ENCODE results near the gene WSB1. TPM values are rescaled to one million over a fixed set of nuclear protein-coding genes. Genes with fewer than 3 reads are reported as not detected.
"Not testable (repeated sequence)": the region's sequence is repeated elsewhere in the genome, so short reads cannot be mapped to it uniquely, and the experiment has no call there.

WSB1 gene
- polyA plus RNA-seq, 4 donors, result 181 to 250 (median 218) TPM

DNA sequence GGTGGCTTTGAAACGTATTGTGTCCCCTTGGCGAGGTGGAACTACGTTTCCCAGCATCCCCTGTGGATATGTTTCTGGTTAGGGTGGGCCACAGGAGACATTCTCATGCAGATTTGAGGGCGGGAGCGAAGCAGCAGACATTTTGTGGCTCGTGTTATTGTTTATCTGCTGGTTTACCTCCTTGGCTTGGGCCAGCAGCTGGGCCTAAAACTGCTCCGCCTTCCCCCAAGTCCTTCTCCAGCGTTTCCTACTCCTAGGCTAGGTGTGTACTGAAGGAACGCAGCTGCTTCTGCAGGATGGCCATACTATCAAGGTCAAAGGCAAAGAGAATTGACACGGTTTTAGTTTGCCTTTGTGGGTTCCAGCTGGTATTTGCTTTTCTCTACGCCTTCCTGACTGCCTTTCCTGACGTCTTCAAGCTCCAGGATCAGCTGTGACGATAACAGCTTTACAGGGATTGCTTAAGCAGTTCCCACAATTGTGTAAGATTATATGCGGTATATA lies 17.2 kb upstream of the WSB1 start:
- DNase-seq (ENCODE audit: low read depth in 4 of 4, low spot score in 3 of 4), result no peak

DNA sequence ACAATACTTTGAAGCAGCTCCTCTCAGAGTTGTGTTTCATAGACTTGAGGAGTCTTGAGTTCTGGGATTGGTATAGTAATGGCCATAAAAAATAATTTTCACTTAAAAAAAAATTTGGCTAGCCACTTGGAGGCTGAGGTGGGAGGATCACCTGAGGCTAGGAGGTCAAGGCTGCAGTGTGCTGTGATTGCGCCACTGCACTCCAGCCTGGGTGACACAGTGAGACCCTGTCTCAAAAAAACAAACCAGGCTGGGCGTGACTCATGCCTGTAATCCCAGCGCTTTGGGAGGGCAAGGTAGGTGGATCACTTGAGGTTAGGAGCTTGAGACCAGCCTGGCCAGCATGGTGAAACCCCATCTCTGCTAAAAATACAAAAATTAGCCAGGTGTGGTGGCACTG lies 14.8 kb upstream of the WSB1 start:
- DNase-seq (ENCODE audit: low read depth in 4 of 4, low spot score in 3 of 4), result not testable (repeated sequence)

DNA sequence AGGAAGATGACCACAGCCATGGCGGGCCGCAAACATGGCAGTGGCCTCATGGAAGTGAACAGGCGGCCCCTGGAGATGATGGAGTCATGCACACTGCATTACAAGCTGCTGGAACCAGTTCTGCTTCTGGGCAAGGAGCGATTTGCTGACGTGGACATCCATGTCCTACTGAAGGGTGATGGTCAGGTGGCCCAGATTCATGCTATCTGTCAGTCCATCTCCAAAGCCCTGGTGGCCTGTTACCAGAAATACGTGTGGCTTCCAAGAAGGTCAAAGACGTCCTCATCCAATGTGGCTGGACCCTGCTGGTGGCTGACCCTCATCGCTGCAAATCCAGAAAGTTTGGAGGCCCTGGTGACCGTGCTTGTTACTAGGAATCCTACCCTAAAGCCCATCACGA lies 13.4 kb upstream of the WSB1 start:
- no peak for DNase-seq (ENCODE audit: low read depth in 4 of 4, low spot score in 3 of 4)

DNA sequence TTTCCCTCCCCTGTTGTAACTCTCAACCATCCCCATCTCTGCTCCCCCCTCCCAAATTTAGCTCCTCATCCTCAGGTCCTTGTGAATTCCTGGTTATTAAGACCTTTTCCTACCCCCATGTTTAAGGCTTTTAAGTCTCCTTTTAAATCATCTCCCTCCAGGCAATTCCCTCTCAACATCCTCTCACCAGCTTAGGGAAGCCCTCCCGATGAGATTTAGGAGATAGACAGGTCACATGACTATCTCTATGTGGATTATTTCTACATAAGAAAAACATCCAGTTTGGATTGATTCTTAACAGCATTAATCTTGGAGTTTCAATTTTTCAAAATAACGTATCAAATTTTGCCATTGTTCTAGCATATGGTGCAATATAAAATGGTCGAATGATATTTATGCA lies 12.5 kb upstream of the WSB1 start:
- DNase-seq (ENCODE audit: low read depth in 4 of 4, low spot score in 3 of 4), result no peak

DNA sequence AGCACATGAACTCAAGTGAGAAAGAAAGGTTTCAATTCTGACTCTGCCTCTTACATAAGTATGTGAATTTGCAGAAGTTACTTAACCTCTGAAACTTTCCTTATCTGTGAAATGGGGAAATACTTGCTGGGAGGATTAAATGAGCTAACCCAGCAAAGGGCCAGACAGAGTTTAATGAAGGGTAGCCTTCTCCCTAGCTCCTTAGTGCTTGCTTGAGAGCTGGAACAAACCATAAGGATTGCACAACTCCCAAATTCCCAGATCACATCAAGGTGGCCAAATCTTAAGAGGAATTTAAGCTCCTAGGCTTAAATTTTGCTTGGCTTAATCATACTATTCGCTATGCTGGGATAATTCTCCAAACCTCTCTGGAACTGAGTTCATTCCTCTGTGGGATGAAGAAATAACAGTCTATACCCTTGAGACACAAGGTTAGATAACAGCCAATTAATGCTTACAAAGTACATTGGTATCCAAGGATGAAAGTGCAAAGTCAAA lies 11.8 kb upstream of the WSB1 start:
- no peak for DNase-seq (ENCODE audit: low read depth in 4 of 4, low spot score in 3 of 4)

DNA sequence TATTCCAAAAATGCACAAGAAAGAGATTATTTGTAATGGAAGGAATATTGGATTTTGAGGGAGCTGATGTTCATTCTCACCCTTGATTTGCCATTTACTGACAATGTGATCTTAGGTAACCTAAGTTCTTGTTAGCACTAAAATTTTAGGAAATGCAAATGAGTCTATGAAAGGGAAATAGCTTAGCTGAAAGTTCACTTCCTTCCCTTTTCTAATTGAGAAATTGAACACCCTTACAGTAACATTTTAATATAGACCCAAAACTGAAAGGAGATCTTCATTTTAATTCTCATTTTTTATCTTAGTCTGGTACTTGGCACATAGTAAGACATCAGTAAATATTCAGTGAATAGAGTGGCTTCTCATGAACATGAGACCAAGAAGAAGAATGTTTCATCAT lies 10.9 kb upstream of the WSB1 start:
- no peak for DNase-seq (ENCODE audit: low read depth in 4 of 4, low spot score in 3 of 4)

DNA sequence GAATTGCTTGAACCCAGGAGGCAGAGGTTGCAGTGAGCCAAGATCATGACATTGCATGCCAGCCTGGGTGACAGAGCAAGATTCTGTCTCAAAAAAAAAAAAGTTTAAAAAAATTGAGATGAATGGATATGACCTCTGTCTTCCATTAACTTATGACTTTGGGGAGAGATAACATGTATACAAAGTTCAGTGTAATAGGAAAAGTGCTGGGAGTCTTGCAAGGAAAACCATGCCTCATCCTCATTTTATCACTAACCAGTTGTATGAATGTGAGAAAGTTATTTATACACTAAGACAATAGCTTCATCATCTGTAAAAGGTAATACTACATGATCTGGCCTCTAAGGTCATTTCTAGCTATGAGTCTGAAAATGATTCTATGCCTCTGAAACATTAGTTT lies 10.2 kb upstream of the WSB1 start:
- no peak for DNase-seq (ENCODE audit: low read depth in 4 of 4, low spot score in 3 of 4)

DNA sequence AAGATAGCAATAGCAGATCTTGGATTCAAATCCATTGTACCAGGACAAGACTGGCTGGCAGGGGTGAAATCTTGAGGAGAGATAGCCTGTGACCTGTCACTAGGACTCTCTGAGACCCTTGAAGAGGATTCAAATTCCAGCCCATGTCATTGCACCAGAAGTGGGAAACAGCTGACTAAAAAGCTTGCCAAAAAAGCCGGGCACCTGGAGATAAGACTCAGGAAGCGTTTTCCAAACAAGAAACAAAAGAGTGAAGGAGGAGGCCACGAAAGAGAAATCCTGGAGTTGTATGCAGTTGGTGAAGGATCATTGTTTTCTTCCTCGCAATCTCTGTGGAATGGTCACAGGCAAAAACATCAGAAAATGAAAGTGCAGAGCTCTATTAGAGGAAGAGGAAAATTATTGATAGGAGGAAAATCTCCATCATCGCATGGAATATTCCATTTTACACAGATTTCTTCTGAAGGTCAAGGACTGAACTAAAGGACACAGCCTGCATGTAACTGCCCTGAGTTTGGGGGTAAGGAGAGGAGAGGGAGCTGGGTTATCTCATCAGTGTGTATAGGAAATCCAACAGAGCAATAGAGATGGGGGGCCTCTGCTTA lies 9.0 kb upstream of the WSB1 start:
- DNase-seq (ENCODE audit: low read depth in 4 of 4, low spot score in 3 of 4), result no peak

DNA sequence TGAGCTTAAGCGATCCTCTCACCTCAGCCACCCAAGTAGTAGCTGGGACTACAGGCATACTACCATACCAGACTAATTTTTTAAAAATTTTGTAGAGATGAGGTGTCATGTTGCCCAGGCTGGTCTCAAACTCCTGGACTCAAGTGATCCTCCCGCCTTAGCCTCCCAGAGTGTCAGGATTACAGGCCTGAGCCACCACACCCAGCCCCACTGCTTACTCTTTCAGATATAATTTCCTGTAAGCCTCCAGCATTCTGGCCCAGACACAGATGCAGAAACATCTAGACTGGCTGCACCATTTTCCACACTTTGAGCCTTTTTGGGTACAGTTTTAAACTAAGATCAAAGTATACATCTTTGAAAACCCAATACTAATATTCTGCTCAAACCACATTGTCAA lies 8.4 kb upstream of the WSB1 start:
- no peak for DNase-seq (ENCODE audit: low read depth in 4 of 4, low spot score in 3 of 4)

DNA sequence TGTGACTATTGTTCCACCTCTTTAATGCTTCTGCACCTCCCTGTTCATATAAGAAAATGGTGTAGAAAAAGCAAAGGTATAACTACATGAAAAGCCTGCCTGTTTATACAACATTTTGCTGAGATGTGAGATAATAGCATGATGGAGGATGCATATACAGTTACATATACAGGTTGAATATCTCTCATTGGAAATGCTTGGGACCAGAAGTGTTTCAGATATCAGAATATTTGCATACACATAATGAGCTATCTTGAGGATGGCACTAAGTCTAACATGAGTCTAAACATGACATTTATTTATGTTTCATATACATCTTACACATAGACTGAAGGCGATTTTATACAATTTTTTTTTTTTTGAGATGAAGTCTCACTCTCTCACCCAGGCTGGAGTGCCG lies 5.7 kb upstream of the WSB1 start:
- DNase-seq (ENCODE audit: low read depth in 4 of 4, low spot score in 3 of 4), result no peak

DNA sequence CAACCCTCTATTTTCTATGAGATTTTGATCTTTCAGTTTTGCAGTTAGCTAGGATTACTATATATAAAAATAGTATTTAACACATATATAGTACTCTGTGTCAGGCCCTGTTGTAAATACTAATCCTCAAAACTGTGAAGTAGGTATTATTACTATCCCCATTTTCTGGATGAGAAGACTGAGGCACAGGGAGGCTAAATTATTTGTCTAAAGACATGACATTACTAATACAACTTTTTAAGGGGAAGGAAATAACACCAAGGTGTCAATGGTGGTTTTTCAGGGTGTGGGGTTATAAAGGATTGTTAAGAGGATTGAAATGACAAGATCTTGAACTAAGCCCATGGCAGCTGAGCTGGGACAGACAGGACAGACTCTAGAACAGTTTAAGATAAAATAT lies 4.1 kb upstream of the WSB1 start:
- DNase-seq (ENCODE audit: low read depth in 4 of 4, low spot score in 3 of 4), result no peak

DNA sequence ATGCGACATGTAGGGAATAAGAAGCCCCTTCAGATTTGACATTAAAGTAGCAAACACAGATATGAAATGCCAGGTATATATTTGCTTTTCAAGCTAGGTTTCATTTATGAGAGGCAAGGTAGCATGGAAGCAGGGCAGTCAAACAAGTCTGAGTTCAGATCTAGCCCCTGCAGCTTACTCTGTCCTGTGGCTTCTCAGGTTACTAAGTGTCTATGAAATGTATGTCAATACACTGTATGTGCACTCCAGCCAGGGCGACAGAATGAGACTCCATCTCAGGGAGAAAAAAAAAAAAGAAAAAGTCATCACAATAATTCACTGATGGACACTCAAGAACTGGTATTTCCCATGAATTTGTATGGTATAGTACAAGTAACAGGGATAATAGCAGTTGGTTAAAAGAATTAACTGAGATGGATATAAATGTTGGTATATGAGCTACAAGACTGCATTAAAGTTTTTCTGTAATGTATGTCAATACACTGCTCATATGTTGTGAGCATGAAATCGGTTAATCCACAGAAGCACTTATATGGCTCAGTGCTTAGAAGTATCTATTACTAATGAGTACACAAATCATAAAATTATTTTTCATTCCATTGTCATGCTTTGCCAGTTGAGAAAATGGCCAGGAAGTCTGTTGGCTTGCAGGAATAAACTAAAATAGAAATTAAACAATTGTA lies 2.9 kb upstream of the WSB1 start:
- no peak for DNase-seq (ENCODE audit: low read depth in 4 of 4, low spot score in 3 of 4)

DNA sequence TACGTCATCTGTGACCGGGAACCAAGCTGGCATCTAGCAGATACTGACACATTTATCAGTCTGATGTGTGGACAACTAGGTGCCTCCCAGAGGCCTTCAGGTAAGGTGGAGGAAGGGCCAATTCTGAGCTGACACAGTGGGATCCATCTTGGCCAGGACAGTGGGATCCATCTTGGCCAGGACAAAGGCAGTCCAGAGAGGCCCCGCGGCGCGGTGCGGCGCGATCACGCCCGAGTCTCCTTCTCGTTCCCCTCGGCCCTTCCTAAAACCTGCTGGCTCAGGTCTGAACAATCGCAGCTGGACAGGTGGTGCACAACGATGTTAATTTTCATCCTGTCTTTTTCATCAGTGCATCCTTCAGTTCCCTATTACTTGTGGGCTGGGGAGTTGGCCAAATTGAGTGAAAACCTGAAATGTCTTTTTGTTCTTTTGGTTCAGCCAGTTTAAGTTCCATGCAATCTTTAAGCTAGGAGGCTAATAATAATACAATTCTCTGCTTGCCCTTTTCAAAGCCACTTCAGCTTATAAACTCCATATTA lies 486 bp upstream of the WSB1 start:
- DNase-seq (ENCODE audit: low read depth in 4 of 4, low spot score in 3 of 4), result no peak

DNA sequence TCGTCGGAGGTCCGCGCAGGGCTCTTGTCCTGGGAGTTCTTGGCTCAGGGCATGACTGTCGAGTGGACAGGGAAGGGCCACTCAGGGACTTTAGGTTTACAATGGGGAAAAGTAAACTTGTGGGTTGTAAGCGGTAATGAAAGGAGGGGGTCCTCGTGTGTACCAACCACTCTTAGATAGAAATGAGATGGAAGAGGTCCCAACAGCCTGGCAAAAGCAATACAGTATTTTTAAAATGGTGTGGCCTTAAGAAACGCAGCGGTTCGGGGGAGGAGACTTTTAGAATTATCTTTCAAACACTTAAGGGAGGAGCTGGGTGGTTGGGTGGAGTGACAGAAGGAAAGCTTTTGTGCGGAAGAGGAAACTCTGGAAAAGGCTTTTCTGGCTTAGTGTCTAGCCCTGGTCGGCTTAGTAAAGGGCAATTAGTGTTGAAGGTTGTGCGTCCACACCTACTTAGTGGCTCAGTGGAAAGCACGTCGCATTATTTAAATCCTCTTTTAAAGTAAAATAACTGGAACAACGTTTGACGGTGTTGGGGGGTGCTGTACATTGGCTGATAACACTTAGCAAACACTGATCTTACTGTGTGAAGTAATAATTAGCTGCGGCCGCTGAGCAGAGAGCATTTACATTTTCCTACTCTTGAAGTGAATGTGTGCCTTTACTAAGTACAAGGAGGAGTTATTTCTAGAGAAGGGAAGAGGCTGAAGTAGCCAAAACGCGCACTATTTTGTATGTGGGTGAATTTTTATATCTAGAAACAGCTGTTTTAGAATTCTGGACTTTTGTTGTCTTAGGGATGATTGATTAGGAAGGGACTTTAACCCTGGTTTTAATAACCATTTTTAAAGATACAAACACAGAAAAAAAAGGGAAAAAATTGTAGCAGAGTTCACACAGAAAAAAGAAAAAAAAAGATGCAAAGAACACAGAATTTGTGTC lies 1.0 kb downstream of the WSB1 start:
- DNase-seq (ENCODE audit: low read depth in 4 of 4, low spot score in 3 of 4), result peak; percentile 79 to 83 (median 82)

DNA sequence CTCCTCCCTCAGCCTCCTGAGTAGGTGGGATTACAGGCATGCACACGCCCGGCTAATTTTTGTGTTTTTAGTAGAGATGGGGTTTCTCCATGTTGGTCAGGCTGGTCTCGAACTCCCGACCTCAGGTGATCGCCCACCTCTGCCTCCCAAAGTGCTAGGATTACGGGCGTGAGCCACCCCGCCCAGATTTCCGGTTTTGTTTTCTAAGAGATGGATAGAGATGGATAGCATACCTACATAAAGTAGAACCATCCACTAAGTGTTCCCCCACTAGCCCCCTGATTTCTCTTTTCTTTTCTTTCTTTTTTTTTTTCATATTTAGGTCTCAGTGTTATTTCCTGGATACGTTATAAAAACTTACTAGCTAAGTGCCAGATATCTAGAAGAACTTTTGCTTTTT lies 2.0 kb downstream of the WSB1 start:
- no peak for DNase-seq (ENCODE audit: low read depth in 4 of 4, low spot score in 3 of 4)

DNA sequence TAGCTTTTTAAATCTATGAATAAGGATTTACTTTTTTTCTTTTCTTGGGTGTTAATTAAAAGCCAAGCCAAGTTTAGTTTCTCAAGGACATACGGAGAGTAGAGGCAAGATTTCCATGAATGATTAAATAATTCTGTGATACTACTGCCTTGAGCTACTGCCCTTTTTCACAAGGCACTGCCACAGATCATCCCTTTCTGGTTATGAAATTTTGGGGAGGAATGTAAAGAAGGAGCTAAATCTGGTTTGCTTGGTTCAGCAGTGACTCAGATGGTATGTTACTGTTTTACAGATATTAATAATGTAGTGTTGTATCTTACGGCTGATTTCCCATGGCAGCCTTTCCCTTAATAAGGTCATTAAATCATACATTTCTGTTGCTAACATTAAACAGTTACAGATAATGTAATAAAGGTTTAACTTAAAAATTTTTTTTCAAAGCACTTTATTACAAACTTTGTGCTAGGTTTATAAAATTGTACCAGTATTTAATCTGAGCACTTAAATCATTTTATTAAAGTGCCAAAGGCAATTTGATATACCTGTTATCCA lies 2.6 kb downstream of the WSB1 start:
- DNase-seq (ENCODE audit: low read depth in 4 of 4, low spot score in 3 of 4), result no peak

DNA sequence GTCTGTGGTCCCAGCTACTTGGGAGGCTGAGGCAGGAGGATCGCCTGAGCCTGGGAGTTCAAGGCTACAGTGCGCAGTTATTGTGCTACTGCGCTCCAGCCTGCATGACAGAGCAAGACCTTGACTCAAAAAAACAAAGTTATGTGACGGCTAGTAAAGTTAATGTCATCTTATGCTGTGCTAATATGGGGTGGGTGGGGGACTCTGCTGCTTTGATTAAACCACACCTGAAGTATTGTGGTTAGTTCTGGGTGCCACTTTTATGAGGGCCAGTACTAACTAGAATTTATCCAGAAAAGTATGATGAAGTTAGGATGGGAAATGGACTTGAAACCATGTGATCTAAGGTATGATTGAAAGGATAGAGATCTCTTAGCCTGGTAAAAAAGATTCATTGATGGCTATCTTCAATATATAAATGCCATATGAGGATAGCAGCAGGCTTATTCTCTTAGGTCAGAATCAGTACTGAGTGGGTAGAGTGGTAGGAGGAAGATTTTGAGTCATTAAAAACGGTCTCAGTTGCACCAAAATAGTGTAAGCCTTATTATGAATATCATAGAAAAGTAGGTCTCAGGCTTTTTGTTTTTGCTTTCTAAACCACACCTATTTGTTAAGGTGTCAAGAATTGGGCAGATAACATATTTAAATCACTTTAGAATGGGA lies 5.6 kb downstream of the WSB1 start:
- no peak for DNase-seq (ENCODE audit: low read depth in 4 of 4, low spot score in 3 of 4)

DNA sequence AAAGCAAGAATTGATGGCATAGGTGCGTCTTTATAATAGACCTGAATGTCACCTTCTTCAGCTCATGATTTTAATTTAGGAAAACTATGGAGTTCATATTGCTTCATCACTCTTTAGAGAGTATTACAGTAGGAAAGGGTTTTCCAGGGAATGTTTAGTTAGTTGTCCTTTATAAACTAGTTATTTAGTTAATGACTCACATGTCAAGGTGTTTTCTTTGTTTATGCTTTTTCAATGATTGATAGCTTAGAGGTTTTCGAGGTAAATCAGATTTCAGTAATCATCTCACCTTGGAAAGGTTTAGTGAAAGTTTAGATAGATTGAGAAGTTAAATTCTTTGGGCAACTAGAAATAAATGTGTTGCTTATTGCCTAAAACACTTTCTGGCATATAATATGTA lies 9.8 kb downstream of the WSB1 start:
- no peak for DNase-seq (ENCODE audit: low read depth in 4 of 4, low spot score in 3 of 4)

DNA sequence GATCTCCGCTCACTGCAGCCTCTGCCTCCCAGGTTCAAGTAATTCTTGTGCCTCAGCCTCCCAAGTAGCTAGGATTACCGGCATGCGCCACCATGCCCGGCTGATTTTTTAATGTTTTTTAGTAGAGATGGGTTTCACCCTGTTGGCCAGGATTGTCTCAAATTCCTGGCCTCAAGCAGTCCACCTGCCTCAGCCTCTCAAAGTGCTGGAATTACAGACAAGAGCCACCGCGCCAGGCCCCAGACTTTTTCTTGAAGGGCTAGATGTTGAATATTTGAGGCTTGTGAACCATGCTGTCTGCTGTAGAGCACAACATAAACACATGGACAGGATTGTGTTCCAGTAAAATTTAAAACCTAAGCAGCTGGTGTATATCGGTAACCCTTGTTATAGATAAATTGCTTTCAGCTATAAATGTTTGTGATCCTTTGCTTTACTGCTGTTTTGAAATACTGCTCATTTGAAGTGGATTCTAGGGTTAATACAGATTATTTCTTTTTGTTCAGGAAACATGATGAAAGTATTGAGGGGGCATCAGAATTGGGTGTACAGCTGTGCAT lies 12.4 kb downstream of the WSB1 start:
- DNase-seq (ENCODE audit: low read depth in 4 of 4, low spot score in 3 of 4), result no peak

DNA sequence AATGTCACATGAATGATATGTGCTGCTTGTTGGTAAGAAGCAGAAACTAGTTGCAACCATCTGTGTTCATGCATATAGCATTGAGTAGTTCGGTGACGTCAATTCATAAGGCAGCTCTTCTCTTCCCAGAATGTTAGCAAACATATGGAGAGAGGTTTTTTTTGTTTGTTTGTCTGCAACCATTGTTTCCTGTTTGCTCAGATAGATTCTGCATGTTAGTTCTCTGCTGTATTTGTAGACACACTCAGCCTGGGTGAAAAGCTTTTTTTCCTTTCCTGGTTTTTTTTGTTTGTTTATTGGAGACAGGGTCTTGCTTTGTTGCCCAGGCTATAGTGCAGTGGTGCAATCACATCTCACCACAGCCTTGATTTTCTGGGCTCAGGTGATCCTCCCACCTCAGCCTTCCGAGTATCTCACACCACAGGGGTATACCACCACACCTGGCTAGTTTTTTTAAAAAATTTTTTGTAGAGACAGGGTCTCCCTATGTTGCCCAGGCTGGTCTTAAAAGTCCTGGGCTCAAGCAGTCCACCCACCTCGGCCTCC lies 16.7 kb downstream of the WSB1 start:
- no peak for DNase-seq (ENCODE audit: low read depth in 4 of 4, low spot score in 3 of 4)
